Fibroblast of the aortic adventitia (primary cell): Measurements from ENCODE around the gene EXOSC5. TPM values are rescaled to one million over a fixed set of nuclear protein-coding genes. Genes with fewer than 3 reads are reported as not detected.

Experiments
- DNase-seq: peaks from one replicate; pipeline ENCODE4 v3.0.0-alpha.2; 2010; ENCODE audit warnings: low read depth
- H3K4me3 ChIP-seq: 2 replicates; pipeline ENCODE4 v1.5.1; 2011; ENCODE audit warnings: low read depth, mild to moderate bottlenecking, control low read depth, low read length, moderate library complexity
- total RNA-seq: library from RNA; depleted of rRNA; stranded (reverse); fragments of >200 nt; gene quantifications from 2 replicates; pipeline ENCODE4 v1.2.3, GENCODE V29; 2012; ENCODE audit warnings: low replicate concordance
- TF ChIP-seq, protein P1 (sequence below): IDR thresholded peaks from 2 replicates; pipeline ENCODE4 v1.5.1; 2011; ENCODE audit warnings: mild to moderate bottlenecking, low read length, control low read depth, inconsistent platforms; ENCODE audit not compliant: insufficient read depth

The EXOSC5 gene
- total RNA-seq, 1 donor: 12.1 TPM

DNA sequence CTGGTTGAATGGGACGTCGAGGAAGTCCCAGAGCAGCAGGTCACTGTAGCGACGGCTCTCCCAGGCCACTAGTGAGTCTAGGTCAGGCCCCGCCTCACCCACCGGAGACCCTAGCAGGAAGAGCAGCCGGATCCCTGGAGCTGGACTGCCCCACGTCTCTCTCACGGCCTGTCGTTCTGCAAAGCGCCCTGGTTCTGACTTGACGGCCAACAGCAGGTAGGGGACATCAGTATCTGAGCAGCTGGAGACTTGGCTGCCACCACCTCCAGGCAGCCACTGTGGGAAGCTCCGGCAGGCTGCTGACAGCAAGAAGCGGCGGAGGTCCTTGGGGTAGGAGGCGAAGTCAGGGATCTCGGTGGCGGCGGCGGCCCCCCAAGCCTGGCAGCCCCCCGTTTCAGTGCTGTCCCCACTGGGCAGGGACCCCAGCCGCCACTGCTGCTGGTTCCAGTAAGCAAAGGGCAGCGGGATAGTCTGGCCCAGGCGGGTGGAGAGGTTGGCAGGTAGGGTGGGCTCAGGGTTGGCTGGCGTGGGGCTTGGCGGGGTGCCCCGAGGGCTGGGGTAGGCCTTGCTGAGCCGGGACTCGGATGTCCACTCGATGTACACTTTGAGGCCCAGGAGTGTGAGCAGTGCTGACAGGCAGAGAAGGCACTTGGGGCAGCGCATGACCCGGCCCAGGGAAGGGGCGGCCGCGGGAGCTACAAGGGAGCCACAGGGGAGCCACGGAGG, 29.1 kb upstream of the EXOSC5 start:
- DNase-seq: no peak
- TF ChIP-seq, protein P1, sequence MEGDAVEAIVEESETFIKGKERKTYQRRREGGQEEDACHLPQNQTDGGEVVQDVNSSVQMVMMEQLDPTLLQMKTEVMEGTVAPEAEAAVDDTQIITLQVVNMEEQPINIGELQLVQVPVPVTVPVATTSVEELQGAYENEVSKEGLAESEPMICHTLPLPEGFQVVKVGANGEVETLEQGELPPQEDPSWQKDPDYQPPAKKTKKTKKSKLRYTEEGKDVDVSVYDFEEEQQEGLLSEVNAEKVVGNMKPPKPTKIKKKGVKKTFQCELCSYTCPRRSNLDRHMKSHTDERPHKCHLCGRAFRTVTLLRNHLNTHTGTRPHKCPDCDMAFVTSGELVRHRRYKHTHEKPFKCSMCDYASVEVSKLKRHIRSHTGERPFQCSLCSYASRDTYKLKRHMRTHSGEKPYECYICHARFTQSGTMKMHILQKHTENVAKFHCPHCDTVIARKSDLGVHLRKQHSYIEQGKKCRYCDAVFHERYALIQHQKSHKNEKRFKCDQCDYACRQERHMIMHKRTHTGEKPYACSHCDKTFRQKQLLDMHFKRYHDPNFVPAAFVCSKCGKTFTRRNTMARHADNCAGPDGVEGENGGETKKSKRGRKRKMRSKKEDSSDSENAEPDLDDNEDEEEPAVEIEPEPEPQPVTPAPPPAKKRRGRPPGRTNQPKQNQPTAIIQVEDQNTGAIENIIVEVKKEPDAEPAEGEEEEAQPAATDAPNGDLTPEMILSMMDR: no peak

DNA sequence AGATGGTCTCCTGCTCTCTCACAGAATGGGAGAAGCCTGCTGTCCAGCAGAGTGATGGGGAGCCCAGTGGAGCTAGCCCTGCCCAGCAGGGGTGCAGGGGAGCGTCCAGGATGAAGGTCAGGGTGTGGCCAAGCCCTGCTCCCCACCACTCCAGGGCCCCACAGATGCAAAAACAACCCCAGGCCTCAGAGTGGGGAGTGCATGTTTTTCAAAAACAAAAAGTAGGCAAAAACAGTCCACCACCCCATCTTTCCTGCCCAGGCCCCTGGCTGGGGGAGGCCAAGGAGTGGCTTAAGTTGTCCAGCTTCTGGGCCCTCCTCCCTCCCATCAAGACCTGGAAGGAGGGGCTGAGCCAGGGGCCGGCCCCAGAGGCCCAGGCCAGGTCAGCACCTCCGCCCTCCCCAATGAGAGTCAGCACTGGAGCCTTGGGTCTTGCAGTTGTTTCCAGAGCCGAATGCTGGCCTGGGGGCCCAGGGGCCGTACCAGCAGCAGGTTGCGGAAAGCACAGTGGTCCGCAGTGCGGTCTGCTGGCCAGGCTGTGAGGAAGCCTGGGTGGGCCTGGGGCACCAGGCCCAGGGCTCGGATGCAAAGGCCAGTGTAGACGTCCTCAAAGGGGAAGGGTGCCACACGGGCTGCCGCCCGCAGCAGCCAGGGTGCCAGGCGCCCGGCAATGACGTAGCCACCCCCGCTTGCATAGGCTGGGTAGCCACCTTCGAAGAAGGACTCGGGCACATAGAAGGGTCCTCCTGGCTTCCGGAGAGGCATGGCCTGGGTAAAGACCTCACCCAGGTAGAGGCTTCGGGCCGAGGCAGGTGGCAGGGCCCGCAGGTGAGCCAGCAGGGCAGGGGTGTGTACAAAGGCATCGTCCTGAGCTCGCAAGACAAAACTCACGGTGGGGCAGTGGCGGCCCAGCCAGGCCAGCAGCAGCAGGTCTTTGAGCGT, 28.3 kb upstream of the EXOSC5 start:
- TF ChIP-seq, protein P1: no peak
- no peak for DNase-seq
- H3K4me3 ChIP-seq: no peak overlapping the region

More for the DNA sequence above, 29.1 kb upstream of the EXOSC5 start:
- H3K4me3 ChIP-seq: peak overlapping the region; percentile 62

DNA sequence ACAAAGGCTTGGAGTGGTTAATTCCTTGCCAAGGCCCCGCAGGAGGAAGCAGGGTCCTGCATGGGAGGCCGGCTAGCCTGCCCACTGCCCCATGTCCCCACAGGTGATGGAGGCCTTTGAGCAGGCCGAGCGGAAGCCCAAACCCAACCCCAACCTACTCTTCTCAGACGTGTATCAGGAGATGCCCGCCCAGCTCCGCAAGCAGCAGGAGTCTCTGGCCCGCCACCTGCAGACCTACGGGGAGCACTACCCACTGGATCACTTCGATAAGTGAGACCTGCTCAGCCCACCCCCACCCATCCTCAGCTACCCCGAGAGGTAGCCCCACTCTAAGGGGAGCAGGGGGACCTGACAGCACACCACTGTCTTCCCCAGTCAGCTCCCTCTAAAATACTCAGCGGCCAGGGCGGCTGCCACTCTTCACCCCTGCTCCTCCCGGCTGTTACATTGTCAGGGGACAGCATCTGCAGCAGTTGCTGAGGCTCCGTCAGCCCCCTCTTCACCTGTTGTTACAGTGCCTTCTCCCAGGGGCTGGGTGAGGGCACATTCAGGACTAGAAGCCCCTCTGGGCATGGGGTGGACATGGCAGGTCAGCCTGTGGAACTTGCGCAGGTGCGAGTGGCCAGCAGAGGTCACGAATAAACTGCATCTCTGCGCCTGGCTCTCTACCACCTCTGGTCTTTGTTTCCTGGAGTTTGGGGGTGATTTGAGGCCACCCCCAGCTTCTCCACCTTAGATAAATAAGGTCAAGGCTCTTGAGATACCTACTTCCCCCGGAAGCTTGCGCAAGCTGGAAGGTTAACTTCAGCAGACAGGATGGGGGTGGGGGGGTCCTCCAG, 27.4 kb upstream of the EXOSC5 start:
- TF ChIP-seq, protein P1: no peak
- no peak overlapping the region for H3K4me3 ChIP-seq
- DNase-seq: no peak

DNA sequence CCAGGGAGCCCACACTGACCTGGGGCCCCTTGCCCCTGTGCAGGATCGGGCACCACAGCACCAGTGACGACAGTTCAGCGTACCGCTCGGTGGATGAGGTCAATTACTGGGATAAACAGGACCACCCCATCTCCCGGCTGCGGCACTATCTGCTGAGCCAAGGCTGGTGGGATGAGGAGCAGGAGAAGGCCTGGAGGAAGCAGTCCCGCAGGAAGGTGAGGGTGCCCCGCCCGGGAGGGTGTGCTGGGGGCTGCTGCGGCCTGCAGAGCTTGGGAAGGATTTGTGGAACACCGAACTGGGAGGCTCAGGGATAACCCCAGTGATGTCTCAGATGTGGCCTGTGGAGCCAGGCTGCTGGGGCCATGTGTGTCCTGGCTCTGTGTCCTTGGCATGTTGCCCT, 25.8 kb upstream of the EXOSC5 start:
- TF ChIP-seq, protein P1: no peak
- H3K4me3 ChIP-seq: no peak overlapping the region
- no peak for DNase-seq

DNA sequence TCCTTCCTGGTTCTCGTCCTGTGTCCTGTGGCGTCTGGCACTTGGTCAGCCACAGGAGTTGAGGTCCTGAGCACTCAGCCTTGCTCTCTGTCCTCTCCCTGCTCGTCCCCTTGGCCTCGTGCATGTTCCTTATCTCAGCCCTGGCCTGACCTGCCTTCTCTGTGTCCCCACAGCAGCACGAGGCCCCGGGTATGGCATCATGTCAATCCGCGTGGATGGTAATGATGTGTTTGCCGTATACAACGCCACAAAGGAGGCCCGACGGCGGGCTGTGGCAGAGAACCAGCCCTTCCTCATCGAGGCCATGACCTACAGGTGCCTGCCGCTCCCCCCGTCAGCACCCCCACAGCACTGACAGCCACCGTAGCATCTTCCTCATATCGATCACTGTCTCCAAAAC, 25.3 kb upstream of the EXOSC5 start:
- no peak for DNase-seq
- H3K4me3 ChIP-seq: no peak overlapping the region
- TF ChIP-seq, protein P1: no peak

DNA sequence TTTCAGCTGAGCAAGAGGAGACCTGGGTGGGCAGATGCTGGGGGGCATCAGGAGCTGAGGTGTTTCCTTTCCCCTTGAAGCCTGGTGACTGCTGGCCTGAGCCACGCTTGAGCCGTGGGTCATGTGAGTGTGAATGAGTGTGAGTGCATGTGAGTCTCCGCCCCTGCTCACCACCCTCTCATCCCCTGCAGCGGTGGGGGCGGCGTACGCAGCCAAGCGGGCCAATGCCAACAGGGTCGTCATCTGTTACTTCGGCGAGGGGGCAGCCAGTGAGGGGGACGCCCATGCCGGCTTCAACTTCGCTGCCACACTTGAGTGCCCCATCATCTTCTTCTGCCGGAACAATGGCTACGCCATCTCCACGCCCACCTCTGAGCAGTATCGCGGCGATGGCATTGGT, 24.8 kb upstream of the EXOSC5 start:
- TF ChIP-seq, protein P1: no peak
- no peak overlapping the region for H3K4me3 ChIP-seq
- DNase-seq: no peak
